Cardiac fibroblast (primary cell): ENCODE results near the gene PITRM1.

ENCODE experiments used
- DNase-seq, 2 donors: peaks; one replicate each; pipeline versions ENCODE4 v3.0.0 to v3.0.0-alpha.2; 2010; ENCODE audit warnings: low read depth in 2 of 2
- H3K4me3 ChIP-seq, 2 donors: replicated peaks in 1 of 2; 1 replicate in 1 of 2; 2 replicates in 1 of 2; pipeline ENCODE4 v1.5.1; 2011; ENCODE audit warnings: low read depth in 2 of 2, low read length in 2 of 2, mild to moderate bottlenecking in 2 of 2, moderate library complexity in 1 of 2
- CTCF ChIP-seq: IDR thresholded peaks from one replicate; pipeline ENCODE4 v1.5.1; 2011; ENCODE audit warnings: low read depth, mild to moderate bottlenecking, low read length, inconsistent platforms

Gene PITRM1

DNA sequence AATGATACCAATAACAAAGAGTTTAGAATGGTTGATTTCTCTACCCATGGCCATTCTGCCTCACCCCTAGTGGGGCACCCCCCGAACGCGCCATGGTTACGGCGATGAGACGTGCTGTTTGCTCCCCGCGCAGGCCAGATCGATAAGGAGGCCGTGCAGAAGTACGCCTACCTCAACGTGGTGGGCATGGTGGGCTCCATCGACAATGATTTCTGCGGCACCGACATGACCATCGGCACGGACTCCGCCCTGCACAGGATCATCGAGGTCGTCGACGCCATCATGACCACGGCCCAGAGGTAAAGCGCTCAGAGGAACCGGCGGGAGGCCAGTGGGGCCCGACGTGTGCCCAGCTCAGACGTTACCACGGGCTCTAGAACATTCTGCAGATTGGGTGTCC lies 68.9 kb downstream of the PITRM1 start:
- no peak for DNase-seq
- H3K4me3 ChIP-seq: no peak overlapping the region
- TF ChIP-seq CTCF: no peak

GRCh38 chr10:3102720-3103427 lies 69.7 kb downstream of the PITRM1 start:
- peak; percentile 77 to 83 for DNase-seq
- H3K4me3 ChIP-seq: no peak overlapping the region
- TF ChIP-seq CTCF: no peak

DNA sequence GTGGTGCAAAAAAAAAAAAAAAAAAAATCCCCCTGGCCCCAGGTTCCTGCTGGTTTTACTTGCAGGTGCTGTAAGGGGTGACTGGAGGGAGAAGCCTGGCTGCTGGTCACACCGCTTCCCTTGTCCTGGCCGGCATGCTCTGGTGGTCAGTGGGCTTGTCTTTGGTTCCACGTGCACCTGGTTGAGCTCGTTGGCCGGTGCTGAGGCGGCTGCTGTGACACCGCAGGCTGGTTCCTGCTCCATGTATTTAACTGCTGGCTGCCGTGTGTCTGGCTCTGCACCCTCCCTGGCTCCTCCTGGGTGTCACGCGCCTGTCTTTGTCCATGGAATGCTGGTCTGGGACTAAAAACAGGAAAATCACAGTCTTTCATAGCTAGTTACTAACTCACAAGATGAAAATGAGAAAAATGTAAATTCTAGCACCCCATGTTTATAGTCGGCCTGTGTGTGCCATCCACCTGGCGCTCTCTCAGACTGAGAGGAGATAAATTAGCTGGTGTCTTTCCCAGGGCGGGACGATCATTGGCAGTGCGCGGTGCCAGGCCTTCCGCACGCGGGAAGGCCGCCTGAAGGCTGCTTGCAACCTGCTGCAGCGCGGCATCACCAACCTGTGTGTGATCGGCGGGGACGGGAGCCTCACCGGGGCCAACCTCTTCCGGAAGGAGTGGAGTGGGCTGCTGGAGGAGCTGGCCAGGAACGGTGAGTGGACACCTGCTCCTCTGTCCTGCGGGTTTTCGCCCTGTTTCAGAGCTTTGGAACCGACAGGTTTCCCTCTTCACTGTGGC lies 71.5 kb downstream of the PITRM1 start:
- no peak for DNase-seq
- no peak for TF ChIP-seq CTCF
- H3K4me3 ChIP-seq: no peak overlapping the region

DNA sequence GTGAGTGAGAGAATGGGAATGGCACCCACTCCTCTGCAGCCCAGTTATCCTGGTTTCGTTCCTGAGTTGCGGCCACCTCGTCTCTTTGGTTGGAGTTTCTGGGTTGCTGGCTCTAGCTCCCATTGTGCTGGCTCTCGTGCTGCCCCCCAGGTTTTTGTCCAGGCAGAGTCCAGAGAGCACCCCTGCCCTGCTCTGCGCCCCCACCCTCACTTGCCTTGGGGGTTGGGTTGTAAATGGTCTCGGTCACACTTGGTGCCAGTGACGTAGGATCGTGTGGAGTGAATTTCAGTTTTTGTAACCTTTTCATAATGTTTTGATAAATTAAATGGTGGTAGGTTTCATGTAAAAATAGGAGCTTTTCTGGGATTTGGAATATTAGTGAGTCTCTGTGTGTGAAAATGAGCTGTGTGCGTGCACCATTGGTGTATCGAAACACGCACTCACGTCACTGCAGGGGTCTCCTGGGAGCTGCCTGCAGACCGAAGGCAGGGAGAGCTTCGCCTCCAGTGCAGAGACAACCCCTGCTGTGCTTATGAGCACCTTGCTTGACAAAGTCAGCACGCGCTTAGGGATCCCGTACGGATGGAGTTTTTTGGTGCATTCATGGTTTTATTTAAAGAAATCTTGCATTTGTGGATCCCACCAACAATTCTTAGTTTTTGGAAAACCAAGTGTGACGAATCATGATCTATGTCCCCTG lies 72.3 kb downstream of the PITRM1 start:
- no peak for TF ChIP-seq CTCF
- no peak for DNase-seq
- no peak overlapping the region for H3K4me3 ChIP-seq

GRCh38 chr10:3099291-3100092 lies 73.1 kb downstream of the PITRM1 start:
- H3K4me3 ChIP-seq: no peak overlapping the region
- TF ChIP-seq CTCF: no peak
- DNase-seq: peak; percentile 87 to 91

- H3K4me3 ChIP-seq: no peak overlapping the region
- no peak for DNase-seq
- TF ChIP-seq CTCF: no peak
Observed at GRCh38 chr10:3098689-3099088, 73.9 kb downstream of the PITRM1 start.
